Panc1 (cell line): ENCODE data around the gene FGGY. TPM values are rescaled to one million over a fixed set of nuclear protein-coding genes. Genes with fewer than 3 reads are reported as not detected.

Experiments used
- ATAC-seq: fragments of 200-7000 bp; cut with Tn5 transposase; 2 replicates; pipeline ENCODE4 v1.9.1; 2020; ENCODE audit warnings: mild to moderate bottlenecking, moderate library complexity
- BruUV-seq: library from RNA; stranded (reverse); fragments of 400-500 nt; replicated peaks from 2 replicates; lab custom pipeline; 2021; lab: Mats Ljungman, UMichigan
- CTCF ChIA-PET: fragments of 300-600 bp; sonication (Branson Sonifier 250); formaldehyde crosslinking; loops from one replicate; lab custom pipeline; 2022; ENCODE audit warnings: antibody characterized with exemption; lab: Charles Lee
- POLR2A ChIA-PET: fragments of 300-600 bp; sonication (Branson Sonifier 250); formaldehyde crosslinking; loops from one replicate; lab custom pipeline; 2022; ENCODE audit warnings: antibody characterized with exemption; lab: Charles Lee
- DNase-seq: peaks from one replicate; pipeline ENCODE4 v3.0.0-alpha.2; 2010; ENCODE audit warnings: low read depth, low spot score
- H3K27ac ChIP-seq: 2 replicates; pipeline ENCODE4 v1.5.1; 2011; ENCODE audit warnings: mild to moderate bottlenecking, low read length, inconsistent platforms
- H3K27me3 ChIP-seq: fragments of 200-500 bp; sonication (Bioruptor generic); 2 replicates; pipeline ENCODE4 v1.6.0; 2014; ENCODE audit warnings: low read length, inconsistent platforms; ENCODE audit not compliant: control insufficient read depth, insufficient read depth
- H3K36me3 ChIP-seq: fragments of 200-500 bp; sonication (Bioruptor generic); 2 replicates; pipeline ENCODE4 v1.5.1; 2014; ENCODE audit warnings: inconsistent platforms, mild to moderate bottlenecking, low read length, moderate library complexity; ENCODE audit not compliant: control insufficient read depth, insufficient read depth
- H3K4me1 ChIP-seq: 2 replicates; pipeline ENCODE4 v1.5.1; 2011; ENCODE audit warnings: inconsistent platforms, mild to moderate bottlenecking, low read length, moderate library complexity; ENCODE audit not compliant: control insufficient read depth, insufficient read depth
- H3K4me3 ChIP-seq, 2 experiments: 2 replicates each; pipeline ENCODE4 v1.5.1; 2011 to 2012; ENCODE audit warnings: low read depth in 2 of 2, low read length in 2 of 2, mild to moderate bottlenecking in 2 of 2, inconsistent platforms in 1 of 2, moderate library complexity in 1 of 2
- H3K9me3 ChIP-seq: fragments of 200-500 bp; sonication (Bioruptor generic); 2 replicates; pipeline ENCODE4 v1.5.1; 2014; ENCODE audit warnings: low read depth, mild to moderate bottlenecking, inconsistent platforms, low read length, moderate library complexity; ENCODE audit not compliant: control insufficient read depth, insufficient read depth
- CTCF ChIP-seq: fragments of 450-650 bp; IDR thresholded peaks from 2 replicates; pipeline ENCODE4 v1.5.1; 2017; ENCODE audit warnings: mild to moderate bottlenecking
- POLR2AphosphoS5 ChIP-seq: IDR thresholded peaks from 2 replicates; pipeline ENCODE4 v1.6.1; 2012; ENCODE audit warnings: mild to moderate bottlenecking, low read depth, low read length, moderate library complexity
- REST ChIP-seq, 2 experiments: IDR thresholded peaks; 2 replicates each; pipeline ENCODE4 v1.6.1; 2011 to 2012; ENCODE audit warnings: low read depth in 2 of 2, control low read depth in 1 of 2, low read length in 1 of 2, mild to moderate bottlenecking in 1 of 2, moderate library complexity in 1 of 2; ENCODE audit not compliant: insufficient read depth in 1 of 2
- SIN3A ChIP-seq: IDR thresholded peaks from 2 replicates; pipeline ENCODE4 v1.6.1; 2012; ENCODE audit warnings: low read depth, mild to moderate bottlenecking, low read length, moderate library complexity, borderline replicate concordance; ENCODE audit not compliant: insufficient read depth
- TCF7L2 ChIP-seq: IDR thresholded peaks from 2 replicates; pipeline ENCODE4 v1.6.1; 2011; ENCODE audit warnings: mild to moderate bottlenecking, low read depth, low read length, inconsistent platforms
- in situ Hi-C: cut with HindIII; loops from 2 replicates; pipeline ENCODE4 v1.10.0; 2016; ENCODE audit warnings: low sequenced_read_pairs, low pct_unique_long_range_greater_than_20kb
- intact Hi-C: fragments of 100-400 bp; cut with micrococcal nuclease; formaldehyde crosslinking; loops from one replicate; pipeline ENCODE4 v1.10.0; 2022; ENCODE audit not compliant: unreplicated experiment
- total RNA-seq: library from RNA; stranded (reverse); gene quantifications from one replicate; pipeline ENCODE4 v1.2.1, GENCODE V29; 2021; ENCODE audit not compliant: unreplicated experiment

FGGY gene
- total RNA-seq, 1 experiment from 2014 or later: 15.5 TPM

- TF ChIP-seq POLR2AphosphoS5 (no peak), REST (IDR thresholded peaks at IDR 0.05; ENCODE audit: insufficient read depth in 1 of 2, low read depth in 2 of 2, low read length in 1 of 2) (no peak), TCF7L2 (no peak), CTCF (no peak)
- intact Hi-C loops (no loop called here), in situ Hi-C loops (no loop called here)
- ATAC-seq (no peak), DNase-seq (no peak)
- Histone ChIP-seq H3K36me3 (no peaks in the 10 kb centered on the region), H3K9me3 (peaks cover 3% of the 10 kb centered on the region; the same call in 1 of the 2 replicates), H3K4me1 (peaks cover 7% of the 10 kb centered on the region), H3K27ac (no peak overlapping the region), H3K4me3 (no peak overlapping the region), H3K27me3 (no peaks in the 10 kb centered on the region)
- ChIA-PET POLR2A (no interaction called here), CTCF (no interaction called here)
- BruUV-seq: no TSS peak
These were observed 5.4 kb downstream of the FGGY start for GRCh38 chr1:59302297-59302696.

GRCh38 chr1:59302871-59303270, 6.0 kb downstream of the FGGY start:
- BruUV-seq: no TSS peak
- ChIA-PET CTCF (no interaction called here), POLR2A (no interaction called here)
- H3K9me3 ChIP-seq: peaks cover 3% of the 10 kb centered on the region; the same call in 1 of the 2 replicates
- H3K4me1 ChIP-seq: peaks cover 5% of the 10 kb centered on the region
- no peak overlapping the region for H3K27ac ChIP-seq
- in situ Hi-C loops (no loop called here), intact Hi-C loops (no loop called here)
- no peaks in the 10 kb centered on the region for H3K36me3 ChIP-seq
- no peak overlapping the region for H3K4me3 ChIP-seq
- no peaks in the 10 kb centered on the region for H3K27me3 ChIP-seq
- no peak for ATAC-seq
- no peak for DNase-seq
- no peak for TF ChIP-seq REST (IDR thresholded peaks at IDR 0.05; ENCODE audit: insufficient read depth in 1 of 2, low read depth in 2 of 2, low read length in 1 of 2)
- no peak for TF ChIP-seq SIN3A
- TF ChIP-seq CTCF: no peak
- no peak for TF ChIP-seq TCF7L2
- no peak for TF ChIP-seq POLR2AphosphoS5
